ENCODE measurements around the gene COL23A1.

The COL23A1 gene

GRCh38 chr5:178206166-178207101, 383.8 kb downstream of the COL23A1 start:
- peak overlapping the region; percentile 65 for H3K4me2 ChIP-seq (ENCODE audit: insufficient read depth, low read length, poor library complexity, severe bottlenecking)
- H3K18ac ChIP-seq (ENCODE audit: low read length): no peak overlapping the region
- H3K27me3 ChIP-seq (ENCODE audit: control insufficient read depth in 3 of 3, insufficient read depth in 3 of 3, low read depth in 1 of 3, low read length in 3 of 3): no peaks in the 10 kb centered on the region
- H3K4ac ChIP-seq (ENCODE audit: low read length): no peak overlapping the region
- no peaks in the 10 kb centered on the region for H3K9me3 ChIP-seq (replicated peaks in 1 of 2; ENCODE audit: control insufficient read depth in 2 of 2, insufficient read depth in 1 of 2, low read depth in 1 of 2, low read length in 2 of 2)
- no peak overlapping the region for H3K27ac ChIP-seq (replicated peaks; ENCODE audit: low read length)
- no peak overlapping the region for H2BK5ac ChIP-seq (ENCODE audit: low read length)
- DNase-seq (ENCODE audit: low spot score): no peak
- H2BK15ac ChIP-seq (ENCODE audit: low read length): no peak overlapping the region
- no CpG with 5 or more reads among the region's 12 CpGs for WGBS, 2 donors (ENCODE audit: extremely low coverage in 2 of 2, insufficient read length in 2 of 2, insufficient replicate concordance in 1 of 2)
- H3K4me1 ChIP-seq (ENCODE audit: control insufficient read depth in 2 of 2, insufficient read depth in 1 of 2, low read depth in 1 of 2, low read length in 2 of 2): peaks cover 9 to 11% of the 10 kb centered on the region in 2 donors
- H4K91ac ChIP-seq (ENCODE audit: low read depth, low read length, poor library complexity): no peak overlapping the region
- H4K8ac ChIP-seq (ENCODE audit: low read depth, low read length): no peak overlapping the region
- H3K36me3 ChIP-seq (replicated peaks in 1 of 2; ENCODE audit: control insufficient read depth in 2 of 2, insufficient read depth in 2 of 2, low read length in 2 of 2): peaks cover 55 to 62% of the 10 kb centered on the region in 2 donors
- no peak overlapping the region for H2AK5ac ChIP-seq (ENCODE audit: low read depth, low read length)
- H2AFZ ChIP-seq (ENCODE audit: low read length): no peak overlapping the region
- H2BK120ac ChIP-seq (ENCODE audit: low read depth, low read length): no peak overlapping the region
- H3K79me1 ChIP-seq (ENCODE audit: low read depth, low read length): peaks cover 8% of the 10 kb centered on the region
- H2BK12ac ChIP-seq (ENCODE audit: low read length): no peak overlapping the region
- no peak overlapping the region for H3K9ac ChIP-seq (ENCODE audit: low read depth, low read length, poor library complexity)
- H3K4me3 ChIP-seq (ENCODE audit: low read length in 2 of 2): peak overlapping the region; percentile 85 to 99
- H3K14ac ChIP-seq (ENCODE audit: low read length): no peak overlapping the region
- H3K23ac ChIP-seq (ENCODE audit: low read depth, low read length, poor library complexity): no peak overlapping the region

GRCh38 chr5:178205749-178206047, 384.5 kb downstream of the COL23A1 start:
- Histone ChIP-seq H2AFZ (ENCODE audit: low read length) (no peak overlapping the region), H2BK12ac (ENCODE audit: low read length) (no peak overlapping the region), H2BK15ac (ENCODE audit: low read length) (no peak overlapping the region), H2BK5ac (ENCODE audit: low read length) (no peak overlapping the region), H3K36me3 (replicated peaks in 1 of 2; ENCODE audit: control insufficient read depth in 2 of 2, insufficient read depth in 2 of 2, low read length in 2 of 2) (peaks cover 50 to 54% of the 10 kb centered on the region in 2 donors), H3K27me3 (ENCODE audit: control insufficient read depth in 3 of 3, insufficient read depth in 3 of 3, low read depth in 1 of 3, low read length in 3 of 3) (no peaks in the 10 kb centered on the region), H4K8ac (ENCODE audit: low read depth, low read length) (no peak overlapping the region), H3K18ac (ENCODE audit: low read length) (no peak overlapping the region), H3K9ac (ENCODE audit: low read depth, low read length, poor library complexity) (no peak overlapping the region), H3K14ac (ENCODE audit: low read length) (no peak overlapping the region), H2BK120ac (ENCODE audit: low read depth, low read length) (no peak overlapping the region), H3K4me1 (ENCODE audit: control insufficient read depth in 2 of 2, insufficient read depth in 1 of 2, low read depth in 1 of 2, low read length in 2 of 2) (peaks cover 9 to 11% of the 10 kb centered on the region in 2 donors), H3K27ac (replicated peaks; ENCODE audit: low read length) (no peak overlapping the region), H3K4me2 (ENCODE audit: insufficient read depth, low read length, poor library complexity, severe bottlenecking) (peak overlapping the region; percentile 65), H3K9me3 (replicated peaks in 1 of 2; ENCODE audit: control insufficient read depth in 2 of 2, insufficient read depth in 1 of 2, low read depth in 1 of 2, low read length in 2 of 2) (no peaks in the 10 kb centered on the region), H2AK5ac (ENCODE audit: low read depth, low read length) (no peak overlapping the region), H3K23ac (ENCODE audit: low read depth, low read length, poor library complexity) (no peak overlapping the region), H3K79me1 (ENCODE audit: low read depth, low read length) (peaks cover 8% of the 10 kb centered on the region), H4K91ac (ENCODE audit: low read depth, low read length, poor library complexity) (no peak overlapping the region), H3K4me3 (ENCODE audit: low read length in 2 of 2) (peak overlapping the region; percentile 85 to 99), H3K4ac (ENCODE audit: low read length) (no peak overlapping the region)
- WGBS, 2 donors (ENCODE audit: extremely low coverage in 2 of 2, insufficient read length in 2 of 2, insufficient replicate concordance in 1 of 2): no CpG with 5 or more reads among the region's 5 CpGs
- DNase-seq (ENCODE audit: low spot score): no peak

GRCh38 chr5:178204935-178205748, 385.1 kb downstream of the COL23A1 start:
- Histone ChIP-seq H3K23ac (ENCODE audit: low read depth, low read length, poor library complexity) (peak overlapping the region; percentile 100), H3K9me3 (replicated peaks in 1 of 2; ENCODE audit: control insufficient read depth in 2 of 2, insufficient read depth in 1 of 2, low read depth in 1 of 2, low read length in 2 of 2) (no peaks in the 10 kb centered on the region), H3K27me3 (ENCODE audit: control insufficient read depth in 3 of 3, insufficient read depth in 3 of 3, low read depth in 1 of 3, low read length in 3 of 3) (no peaks in the 10 kb centered on the region), H2BK12ac (ENCODE audit: low read length) (no peak overlapping the region), H4K8ac (ENCODE audit: low read depth, low read length) (no peak overlapping the region), H2AFZ (ENCODE audit: low read length) (peak overlapping the region; percentile 77), H3K4me2 (ENCODE audit: insufficient read depth, low read length, poor library complexity, severe bottlenecking) (peak overlapping the region; percentile 65), H3K27ac (replicated peaks; ENCODE audit: low read length) (peak overlapping the region; percentile 63), H3K4ac (ENCODE audit: low read length) (peak overlapping the region; percentile 90), H3K4me1 (ENCODE audit: control insufficient read depth in 2 of 2, insufficient read depth in 1 of 2, low read depth in 1 of 2, low read length in 2 of 2) (peaks cover 9 to 11% of the 10 kb centered on the region in 2 donors), H3K18ac (ENCODE audit: low read length) (peak overlapping the region; percentile 100), H3K14ac (ENCODE audit: low read length) (peak overlapping the region; percentile 94), H2AK5ac (ENCODE audit: low read depth, low read length) (peak overlapping the region; percentile 97), H2BK120ac (ENCODE audit: low read depth, low read length) (no peak overlapping the region), H4K91ac (ENCODE audit: low read depth, low read length, poor library complexity) (no peak overlapping the region), H2BK15ac (ENCODE audit: low read length) (no peak overlapping the region), H3K79me1 (ENCODE audit: low read depth, low read length) (peaks cover 8% of the 10 kb centered on the region), H3K4me3 (ENCODE audit: low read length in 2 of 2) (peak overlapping the region; percentile 85 to 99), H2BK5ac (ENCODE audit: low read length) (peak overlapping the region; percentile 19), H3K36me3 (replicated peaks in 1 of 2; ENCODE audit: control insufficient read depth in 2 of 2, insufficient read depth in 2 of 2, low read length in 2 of 2) (peaks cover 44 to 49% of the 10 kb centered on the region in 2 donors), H3K9ac (ENCODE audit: low read depth, low read length, poor library complexity) (peak overlapping the region; percentile 100)
- no CpG with 5 or more reads among the region's 90 CpGs for WGBS, 2 donors (ENCODE audit: extremely low coverage in 2 of 2, insufficient read length in 2 of 2, insufficient replicate concordance in 1 of 2)
- peak; percentile 46 for DNase-seq (ENCODE audit: low spot score)

All from neuronal stem cell (in vitro differentiated cells).